Activated CD4-positive, alpha-beta T cell treated with anti-CD3 and anti-CD28 coated beads, Interleukin-2, amount 50 U/mL, for 48 hours (primary cell): ENCODE data around the gene EPHB2.
"Not testable (repeated sequence)": the region's sequence is repeated elsewhere in the genome, so short reads cannot be mapped to it uniquely, and the experiment has no call there.

Experiments
- DNase-seq, 2 experiments: peaks; one replicate each; pipeline ENCODE4 v3.0.0-alpha.2; 2020

EPHB2 gene

DNA sequence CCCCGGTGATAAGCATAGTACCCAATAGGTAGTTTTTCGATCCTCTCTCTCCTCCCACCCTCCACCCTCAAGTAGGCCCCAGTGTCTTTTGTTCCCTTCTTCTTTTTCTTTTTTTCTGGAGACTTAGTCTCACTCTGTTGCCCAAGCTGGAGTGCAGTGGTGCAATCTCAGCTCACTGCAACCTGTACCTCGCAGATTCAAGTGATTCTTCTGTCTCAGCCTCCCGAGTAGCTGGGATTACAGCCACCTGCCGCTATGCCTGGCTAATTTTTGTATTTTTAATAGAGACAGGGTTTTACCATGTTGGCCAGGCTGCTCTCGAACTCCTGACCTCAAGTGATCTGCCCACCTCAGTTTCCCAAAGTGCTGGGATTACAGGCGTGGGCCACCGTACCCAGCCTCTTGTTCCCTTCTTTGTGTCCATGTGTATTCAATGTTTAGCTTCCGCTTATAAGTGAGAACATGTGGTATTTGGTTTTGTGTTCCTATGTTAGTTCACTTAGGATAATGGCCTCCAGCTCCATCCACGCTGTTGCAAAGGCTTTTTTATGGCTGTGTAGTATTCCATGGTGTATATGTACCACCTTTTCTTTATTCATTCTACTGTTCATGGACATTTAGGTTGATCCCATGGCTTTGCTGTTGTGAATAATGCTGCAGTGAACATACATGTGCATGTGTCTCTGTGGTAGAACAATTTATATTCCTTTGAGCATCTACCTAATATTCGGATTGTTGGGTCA, 133.0 kb downstream of the EPHB2 start:
- not testable (repeated sequence) for DNase-seq

DNA sequence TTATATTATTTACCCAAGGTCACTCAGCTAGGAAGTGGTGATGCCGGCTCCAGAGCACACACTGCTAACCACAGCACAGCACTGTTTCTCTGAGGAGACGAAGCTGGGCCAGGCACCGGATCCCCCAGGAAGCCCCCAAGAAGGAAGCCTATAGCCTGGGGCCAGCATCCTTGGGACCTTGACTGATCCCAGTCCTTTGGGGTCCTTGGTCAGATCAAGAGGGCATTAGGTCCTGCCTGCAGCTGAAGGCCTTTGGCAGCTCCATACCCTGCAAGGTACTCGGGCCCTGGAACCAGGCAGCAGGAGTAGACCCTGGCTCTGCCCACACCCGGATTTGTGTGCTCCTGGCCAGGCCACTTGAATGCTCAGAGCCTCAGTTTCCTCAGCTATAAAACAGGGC, 134.0 kb downstream of the EPHB2 start:
- DNase-seq = no peak

DNA sequence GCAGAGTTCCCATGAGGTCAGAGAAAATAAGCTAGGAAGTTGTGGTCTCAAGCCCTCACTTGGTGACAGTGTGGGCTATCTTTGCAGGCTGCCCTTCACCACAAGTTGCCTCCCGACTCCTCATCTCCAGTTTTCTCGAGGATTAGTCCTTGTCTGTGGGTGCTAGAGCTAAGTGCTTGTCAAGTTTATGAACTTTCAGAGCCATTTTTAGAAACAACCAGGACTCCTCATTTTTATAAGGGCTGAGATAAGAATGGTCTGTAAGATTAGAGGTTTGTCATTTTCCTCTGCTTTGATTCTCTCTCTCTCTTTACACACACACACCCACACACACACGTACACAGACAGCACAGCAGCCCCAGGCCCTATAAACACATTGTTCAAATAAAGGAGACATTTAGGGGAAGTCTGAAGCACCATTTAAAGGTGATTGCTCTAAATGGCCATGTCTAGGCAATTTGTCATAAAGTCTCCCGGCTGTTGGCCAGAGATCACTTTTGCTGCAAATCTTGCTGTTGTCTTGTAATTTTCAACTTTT, 134.8 kb downstream of the EPHB2 start:
- no peak for DNase-seq

DNA sequence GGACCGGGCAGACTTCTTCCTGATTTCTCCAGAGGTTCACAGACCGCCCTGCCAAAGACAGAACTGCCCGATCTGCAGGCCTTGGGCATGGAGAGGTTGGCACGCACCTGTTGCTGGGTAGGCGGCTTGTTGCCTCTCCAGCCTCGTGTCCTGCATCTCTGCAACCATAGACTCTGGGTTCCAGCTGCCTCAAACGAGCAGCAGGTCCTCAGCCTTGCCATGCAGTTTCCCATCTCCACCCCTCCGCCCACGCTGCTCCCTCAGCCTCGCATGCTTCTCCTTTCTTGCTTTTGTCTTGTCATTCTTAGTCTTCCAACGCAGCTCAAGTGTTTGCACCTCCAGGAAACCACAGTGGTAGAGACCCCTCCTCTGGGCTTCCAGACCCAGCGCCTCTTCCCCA, 135.8 kb downstream of the EPHB2 start:
- peak; percentile 10 to 16 for DNase-seq

DNA sequence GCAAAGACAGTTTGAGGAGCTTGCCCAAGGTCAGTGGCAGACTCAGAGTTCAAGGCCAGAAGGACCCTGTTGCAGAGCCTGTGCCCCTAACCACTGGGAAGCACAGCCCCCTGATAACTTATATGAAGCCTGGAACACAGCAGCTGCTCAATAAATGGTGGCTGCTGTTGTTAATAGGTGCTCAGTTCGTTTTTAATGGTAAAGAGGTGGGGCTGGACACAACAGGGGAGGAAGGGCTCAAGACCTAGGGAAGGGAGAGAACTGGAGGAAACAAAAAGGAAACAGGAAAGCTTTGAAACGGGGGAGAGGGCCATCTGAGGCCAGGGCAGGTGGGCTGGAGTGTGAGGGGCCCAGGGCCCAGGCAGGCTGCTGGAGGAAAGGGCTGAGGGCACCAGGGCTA, 136.6 kb downstream of the EPHB2 start:
- DNase-seq = no peak

DNA sequence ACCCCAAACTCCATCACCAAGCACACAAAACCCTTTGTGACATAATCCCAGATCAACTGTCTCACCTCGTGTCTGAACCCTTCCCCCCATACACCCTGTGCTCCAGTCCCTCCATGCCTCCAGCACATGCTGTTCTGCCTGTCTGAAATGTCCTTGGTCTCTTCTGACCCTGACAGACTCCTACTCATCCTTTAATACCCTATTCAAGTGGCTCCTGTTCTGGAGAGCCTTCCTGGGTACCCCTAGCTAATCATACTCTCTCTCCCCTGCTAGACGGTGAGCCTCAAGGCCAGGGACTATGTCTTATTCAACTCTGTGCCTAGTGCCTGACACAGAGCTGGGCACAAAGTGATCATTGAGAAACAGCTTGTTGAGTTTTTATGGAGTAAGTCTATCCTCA, 137.1 kb downstream of the EPHB2 start:
- no peak for DNase-seq

DNA sequence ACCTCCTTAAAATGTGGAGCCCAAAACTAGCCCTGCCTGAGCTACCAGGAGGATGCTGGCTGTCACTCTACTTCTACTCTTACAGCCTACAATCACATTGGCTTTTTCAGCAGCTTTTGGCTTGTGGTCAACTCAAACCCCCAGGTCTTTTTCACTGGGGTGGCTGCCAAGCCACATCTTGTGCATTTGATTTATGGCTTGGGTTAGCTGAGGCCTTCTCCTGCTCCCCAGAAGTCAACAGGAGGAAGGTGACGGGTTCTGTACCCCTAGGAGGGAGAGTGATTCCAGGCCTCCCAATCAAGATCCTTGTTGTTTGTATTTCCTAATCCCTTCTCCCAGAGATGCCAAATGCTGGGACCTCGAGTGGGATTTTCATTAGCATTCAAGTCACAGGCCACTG, 137.8 kb downstream of the EPHB2 start:
- no peak for DNase-seq

DNA sequence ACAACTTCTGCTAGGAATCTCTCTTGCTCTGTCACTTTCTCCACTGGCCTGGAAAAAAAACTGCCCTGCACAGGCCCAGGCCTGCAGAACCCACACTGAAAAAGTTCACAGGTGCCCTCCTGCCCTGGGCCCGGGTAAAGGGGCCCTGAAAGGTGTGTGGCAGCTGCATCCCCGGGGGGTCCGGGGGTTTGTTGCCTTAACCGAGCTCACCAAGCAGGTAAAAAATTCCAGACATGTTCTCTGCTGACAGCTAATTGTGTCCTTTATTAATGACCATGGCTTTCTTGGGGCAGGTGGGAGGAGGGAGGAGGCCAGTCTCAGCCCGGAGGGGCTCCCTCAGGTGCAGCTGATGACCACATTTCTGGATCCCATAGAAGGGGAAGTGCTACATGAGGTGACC, 139.1 kb downstream of the EPHB2 start:
- no peak for DNase-seq

DNA sequence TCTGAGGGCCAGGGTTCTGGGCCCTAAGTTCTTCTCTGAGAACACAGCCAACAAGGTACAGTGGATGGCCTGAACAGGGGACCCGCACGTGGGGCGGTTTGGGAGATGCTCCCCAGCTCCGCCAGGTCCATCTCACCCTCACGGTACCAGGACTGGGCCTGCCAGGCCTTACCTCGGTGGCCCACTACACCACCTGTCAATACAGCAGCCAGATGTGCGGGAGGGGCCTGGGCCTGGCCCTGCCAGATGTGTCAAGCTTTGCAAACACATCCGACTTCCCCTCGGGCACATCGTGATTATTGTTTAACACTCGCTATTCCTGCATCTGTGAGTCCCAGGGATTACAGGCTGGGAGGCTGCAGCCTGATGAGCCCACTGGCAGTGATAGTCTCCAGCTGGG, 139.6 kb downstream of the EPHB2 start:
- no peak for DNase-seq

DNA sequence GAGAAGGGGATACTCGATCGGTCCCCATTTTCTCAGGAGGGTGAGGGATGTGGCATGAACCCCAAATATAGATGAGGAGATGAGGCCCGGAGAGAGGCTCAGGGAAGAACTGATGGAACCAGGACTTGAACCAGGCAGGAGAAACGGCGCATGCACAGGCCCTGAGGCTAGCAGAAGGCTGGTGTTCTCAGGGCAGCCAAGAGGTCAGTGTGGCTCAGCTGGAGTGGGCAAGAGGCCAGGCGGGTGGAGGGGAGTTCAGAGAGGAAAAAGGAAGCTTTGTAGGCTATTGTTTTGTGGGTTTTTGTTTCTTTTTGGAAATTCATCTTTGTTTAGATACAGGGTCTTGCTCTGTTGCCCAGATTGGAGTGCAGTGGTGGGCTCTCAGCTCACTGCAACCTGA, 140.0 kb downstream of the EPHB2 start:
- DNase-seq = no peak

DNA sequence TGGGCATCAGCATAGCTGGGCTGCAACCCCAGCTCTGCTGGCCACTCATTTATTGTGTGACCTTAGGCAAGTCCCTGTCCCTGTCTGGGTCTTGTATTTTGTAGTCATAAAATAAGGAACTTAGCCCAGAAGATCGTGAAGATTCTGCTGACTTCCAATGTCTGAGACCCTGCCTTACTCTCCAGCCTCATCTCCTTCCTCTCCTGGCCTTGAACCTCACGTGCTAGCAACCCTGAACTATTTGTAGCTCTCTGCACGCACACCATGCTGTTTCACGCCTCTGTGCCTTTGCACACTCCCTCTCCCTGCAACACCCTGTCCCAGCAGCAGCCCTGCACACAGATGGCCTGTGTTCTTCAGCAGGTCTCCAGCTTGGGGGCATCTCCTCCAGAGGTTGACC, 140.9 kb downstream of the EPHB2 start:
- no peak for DNase-seq

DNA sequence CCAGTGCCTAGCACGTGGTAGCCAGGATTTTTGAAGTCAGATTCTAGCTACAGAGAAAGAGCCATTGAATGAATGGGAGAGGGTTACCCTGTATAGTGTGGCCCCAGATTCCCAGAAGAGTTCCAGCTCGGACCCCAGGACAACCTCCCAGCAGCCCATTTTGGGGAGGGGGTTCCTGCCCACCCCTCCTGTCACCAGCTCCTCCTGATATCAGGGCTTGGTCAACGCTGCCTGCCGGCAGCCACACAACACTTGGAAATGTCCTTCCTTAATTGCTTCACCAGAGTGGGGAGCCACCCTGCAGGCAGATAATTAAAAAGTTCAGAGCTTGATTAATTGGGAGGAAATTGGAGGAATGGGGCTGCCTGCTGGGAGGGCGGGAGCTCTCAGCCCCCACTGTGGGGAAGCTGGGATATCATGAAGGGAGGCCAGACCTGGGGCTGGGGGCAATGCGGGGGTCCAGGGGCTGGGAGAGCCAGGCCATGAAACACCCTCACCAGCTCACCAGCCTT, 141.6 kb downstream of the EPHB2 start:
- no peak for DNase-seq

DNA sequence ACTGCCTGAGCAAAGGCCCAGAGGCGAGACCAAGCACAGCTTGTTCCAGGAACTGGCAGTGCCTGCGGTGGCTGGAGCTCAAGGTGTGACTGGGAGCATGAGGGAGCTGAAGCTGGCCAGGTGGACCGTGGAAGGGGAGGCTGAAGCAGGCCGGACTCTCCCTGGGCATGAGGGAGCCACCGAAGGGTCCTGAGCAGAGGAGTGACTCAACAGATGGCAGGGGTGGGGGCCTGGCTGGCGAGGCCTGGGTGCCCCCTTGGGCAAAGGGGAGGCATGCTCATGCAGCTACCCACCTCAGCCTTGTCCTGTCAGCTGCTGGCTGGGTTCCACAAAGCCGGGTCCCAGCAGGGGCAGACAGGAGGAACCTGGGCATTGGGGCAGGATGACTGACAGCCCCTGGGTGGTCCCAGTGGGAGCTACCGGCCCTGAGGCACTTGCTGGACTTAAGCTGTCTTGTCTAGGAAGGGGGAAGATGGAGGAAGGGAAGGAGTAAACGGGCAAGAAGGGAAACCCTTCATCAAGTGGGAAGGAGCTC, 143.1 kb downstream of the EPHB2 start:
- no peak for DNase-seq

DNA sequence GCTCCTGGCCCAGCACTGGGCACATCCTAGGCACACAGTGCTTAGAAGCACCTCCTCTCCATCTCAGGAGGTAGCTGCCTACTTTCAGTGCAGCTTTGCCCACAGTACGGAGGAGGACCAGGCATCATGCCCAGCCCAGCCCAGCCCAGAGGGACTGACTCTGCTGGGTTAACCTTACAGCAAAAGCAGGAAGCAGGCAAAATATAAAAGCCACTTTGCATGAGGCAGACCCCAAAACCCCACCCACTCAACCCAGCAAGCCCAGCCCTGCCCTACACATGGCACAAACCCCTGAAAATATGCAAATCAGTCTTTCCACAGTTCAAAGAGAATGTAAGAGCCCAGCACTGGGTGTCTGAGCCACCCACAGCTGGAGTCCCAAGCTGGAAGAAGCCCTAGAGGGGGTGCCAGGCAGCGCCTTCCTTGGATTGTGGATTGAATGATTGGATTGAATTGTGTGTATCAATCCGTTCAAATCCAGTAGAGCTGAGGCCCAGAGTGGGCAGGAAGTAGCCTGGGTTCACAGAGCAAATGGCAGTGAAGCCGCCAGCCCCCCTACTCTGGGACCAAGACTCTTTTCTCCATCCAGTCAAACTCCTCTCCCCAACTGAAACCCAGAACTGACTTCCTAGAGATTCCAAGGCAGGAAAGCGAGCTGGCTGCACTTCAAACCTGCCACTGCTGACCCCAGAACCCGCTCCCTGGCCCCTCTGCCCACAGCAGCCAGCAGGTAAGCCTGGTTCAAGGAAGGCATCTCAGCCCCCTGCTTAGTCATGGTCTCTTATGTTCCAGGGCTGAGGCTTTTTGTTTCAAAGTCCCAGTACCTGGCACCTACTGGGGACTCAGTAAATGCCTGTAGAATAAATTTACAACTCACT, 144.3 kb downstream of the EPHB2 start:
- DNase-seq = no peak

DNA sequence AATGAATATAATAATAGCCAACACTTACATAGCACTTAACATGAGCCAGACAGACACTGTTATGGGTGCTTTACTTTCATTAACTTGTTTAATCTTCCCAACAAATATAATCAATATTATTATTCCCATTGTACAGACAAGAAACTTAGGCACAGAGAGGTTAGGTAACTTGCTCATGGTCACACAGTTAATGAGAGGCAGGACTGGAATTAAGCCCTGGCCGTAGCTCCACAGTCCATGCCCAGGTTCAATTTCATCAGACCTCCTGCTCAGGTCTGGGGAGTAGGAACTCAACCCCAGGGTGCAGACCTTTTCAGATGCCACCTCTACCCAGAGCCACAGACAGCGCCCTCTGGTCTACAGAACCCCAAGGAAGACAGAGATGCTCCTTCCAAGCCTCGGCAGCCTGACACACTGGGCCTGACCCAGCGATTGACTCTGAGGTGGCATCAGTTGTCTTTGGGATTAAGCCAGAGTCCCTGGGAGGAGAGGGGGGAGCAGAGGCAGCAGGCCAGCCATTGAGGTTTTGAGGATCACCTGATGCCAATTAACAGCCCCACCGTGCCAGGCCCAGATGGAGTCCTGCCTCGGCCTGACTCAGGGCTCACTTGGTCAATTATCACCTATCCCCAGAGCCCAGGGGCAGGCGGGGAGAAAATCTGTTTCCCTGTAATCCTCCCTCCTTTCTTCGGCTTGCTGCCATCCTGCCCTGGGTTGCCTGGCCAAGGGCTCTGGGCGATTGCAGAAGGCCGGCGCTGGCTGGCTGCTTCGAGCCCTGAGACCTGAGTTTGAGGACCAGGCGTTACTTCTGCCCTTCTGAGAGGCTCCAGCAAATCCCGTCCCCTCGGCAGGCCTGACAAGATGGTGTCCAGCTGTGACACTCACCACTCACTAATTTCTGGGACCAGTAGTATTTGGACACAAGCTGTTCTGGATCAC, 145.3 kb downstream of the EPHB2 start:
- no peak for DNase-seq

DNA sequence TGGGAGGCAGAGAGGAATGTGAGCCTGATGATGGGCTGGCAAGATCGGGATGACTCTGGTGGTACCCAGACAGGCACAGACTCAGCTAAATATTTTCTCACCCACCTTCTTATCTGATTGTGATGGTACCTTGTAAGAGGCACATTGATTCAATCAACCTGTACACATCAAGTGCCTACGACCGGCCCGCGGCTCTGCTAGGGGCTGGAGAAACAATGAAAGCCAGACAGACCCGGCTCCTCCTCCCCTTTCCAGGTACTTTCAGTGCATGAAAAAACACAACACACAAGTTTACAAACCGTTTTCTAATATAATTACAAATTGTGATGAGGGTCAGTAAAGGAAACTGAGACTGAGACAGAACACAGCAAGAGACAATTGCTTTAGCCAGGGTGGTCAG, 147.0 kb downstream of the EPHB2 start:
- no peak for DNase-seq

DNA sequence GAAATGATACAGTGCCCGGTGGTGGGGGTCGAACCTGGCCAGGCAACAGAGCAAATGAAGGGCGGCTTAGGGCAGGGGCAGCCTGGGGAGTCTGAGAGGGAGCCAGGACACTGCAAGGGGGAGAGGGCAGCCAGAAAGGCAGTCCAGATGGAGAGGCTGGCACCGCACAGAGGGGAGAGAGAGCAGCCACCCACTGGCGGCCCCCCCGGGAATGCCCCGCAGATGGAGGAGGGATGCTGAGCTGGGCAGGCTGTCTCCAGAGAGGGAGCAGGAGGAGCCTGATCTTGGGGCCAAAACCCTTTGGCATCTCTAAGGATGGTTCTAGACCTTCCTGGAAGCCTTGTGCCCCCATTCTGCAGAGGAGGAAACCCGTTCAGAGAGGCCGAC, 149.8 kb downstream of the EPHB2 start:
- DNase-seq = no peak

DNA sequence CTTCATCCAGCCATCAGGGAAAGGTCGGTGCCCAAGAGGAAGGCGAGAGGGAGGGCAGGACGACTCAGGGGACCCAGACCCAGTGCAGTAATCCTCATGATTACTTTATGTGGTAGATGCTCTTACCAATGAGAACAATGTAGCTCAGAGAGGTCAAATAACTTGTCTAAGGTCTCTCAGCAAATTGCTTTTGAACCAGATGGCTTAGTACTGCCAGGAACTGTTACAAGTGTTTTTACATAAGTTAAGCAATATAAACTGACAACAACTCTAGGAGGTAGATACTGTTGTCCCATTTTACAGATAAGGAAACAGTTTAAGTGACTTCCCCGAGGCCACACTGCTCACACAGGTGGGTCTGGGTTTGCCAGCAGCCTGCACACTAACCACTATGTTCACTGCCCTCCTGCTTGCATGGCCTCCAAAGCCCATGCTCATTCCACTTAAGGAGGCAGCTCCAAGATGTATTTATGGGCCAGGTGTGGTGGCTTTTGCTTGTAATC, 150.3 kb downstream of the EPHB2 start:
- DNase-seq = no peak

DNA sequence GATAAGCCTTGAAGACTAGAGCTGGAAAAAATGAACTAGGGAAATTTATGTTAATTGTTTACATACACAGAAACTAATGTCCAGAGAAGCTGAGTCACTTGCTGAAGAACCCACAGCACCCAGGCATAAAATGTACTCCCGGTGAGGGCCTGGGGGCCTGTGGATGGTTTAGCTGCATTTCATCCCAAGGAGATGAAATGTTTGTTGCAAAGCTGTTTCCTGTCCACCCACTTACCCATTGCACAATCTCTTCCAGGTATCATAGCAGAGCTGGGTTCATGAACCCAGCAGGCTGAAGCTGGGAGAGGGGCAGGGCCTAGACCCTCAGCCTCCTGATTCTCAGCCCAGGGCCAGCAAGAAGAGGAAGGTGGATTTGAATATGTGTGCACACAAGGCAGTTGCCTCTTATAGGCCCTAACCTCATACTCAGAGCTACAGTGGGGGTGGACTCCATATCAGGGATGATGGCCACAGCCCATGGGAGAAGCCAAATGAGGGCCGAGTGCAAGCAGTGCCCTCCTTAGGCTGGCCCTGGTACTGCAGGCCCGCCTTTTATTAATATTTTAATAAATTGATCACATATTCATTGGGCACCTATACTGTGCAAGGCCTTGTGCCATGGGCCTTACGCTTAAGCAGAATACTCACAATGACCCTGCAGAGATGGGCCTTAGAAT, 151.3 kb downstream of the EPHB2 start:
- peak; percentile 11 to 26 for DNase-seq

DNA sequence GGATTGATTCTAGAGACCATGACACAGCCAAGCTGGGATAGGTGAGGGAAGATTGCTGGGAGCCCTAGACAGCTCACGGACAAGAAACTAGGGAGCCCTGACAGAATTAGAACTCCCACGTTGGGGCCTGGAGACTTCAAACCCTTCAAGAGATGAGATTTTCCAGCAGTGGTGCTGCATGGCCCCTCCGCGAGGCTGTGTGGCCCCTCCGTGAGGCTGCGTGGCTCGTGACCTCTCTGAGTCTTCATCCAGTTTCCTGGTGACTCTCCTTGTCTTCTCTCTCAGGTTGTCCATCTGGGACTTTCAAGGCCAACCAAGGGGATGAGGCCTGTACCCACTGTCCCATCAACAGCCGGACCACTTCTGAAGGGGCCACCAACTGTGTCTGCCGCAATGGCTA, 152.1 kb downstream of the EPHB2 start:
- no peak for DNase-seq

DNA sequence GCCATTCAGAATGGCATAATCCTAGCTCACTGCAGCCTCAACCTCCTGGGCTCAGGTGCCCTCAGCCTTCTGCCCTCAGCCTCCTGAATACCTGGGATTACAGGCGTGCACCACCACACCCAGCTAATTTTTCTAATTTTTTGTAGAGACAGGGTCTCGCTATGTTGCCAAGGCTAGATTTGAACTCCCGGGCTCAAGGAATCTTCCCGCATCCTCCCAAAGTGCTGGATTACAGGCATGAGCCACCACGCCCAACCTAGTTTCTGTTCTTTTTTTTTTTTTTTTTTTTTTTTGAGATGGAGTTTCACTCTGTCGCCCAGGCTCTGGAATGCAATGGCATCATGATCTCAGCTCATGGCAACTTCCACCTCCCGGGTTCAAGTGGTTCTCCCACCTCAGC, 153.1 kb downstream of the EPHB2 start:
- DNase-seq = no peak

DNA sequence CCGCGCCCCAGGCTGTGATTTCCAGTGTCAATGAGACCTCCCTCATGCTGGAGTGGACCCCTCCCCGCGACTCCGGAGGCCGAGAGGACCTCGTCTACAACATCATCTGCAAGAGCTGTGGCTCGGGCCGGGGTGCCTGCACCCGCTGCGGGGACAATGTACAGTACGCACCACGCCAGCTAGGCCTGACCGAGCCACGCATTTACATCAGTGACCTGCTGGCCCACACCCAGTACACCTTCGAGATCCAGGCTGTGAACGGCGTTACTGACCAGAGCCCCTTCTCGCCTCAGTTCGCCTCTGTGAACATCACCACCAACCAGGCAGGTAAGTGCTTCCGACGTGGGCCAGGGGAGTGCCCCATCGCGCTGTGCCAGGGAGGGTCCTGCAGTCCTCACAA, 154.2 kb downstream of the EPHB2 start:
- DNase-seq = no peak
